ENCODE data around the gene YARS1.

YARS1 gene

DNA sequence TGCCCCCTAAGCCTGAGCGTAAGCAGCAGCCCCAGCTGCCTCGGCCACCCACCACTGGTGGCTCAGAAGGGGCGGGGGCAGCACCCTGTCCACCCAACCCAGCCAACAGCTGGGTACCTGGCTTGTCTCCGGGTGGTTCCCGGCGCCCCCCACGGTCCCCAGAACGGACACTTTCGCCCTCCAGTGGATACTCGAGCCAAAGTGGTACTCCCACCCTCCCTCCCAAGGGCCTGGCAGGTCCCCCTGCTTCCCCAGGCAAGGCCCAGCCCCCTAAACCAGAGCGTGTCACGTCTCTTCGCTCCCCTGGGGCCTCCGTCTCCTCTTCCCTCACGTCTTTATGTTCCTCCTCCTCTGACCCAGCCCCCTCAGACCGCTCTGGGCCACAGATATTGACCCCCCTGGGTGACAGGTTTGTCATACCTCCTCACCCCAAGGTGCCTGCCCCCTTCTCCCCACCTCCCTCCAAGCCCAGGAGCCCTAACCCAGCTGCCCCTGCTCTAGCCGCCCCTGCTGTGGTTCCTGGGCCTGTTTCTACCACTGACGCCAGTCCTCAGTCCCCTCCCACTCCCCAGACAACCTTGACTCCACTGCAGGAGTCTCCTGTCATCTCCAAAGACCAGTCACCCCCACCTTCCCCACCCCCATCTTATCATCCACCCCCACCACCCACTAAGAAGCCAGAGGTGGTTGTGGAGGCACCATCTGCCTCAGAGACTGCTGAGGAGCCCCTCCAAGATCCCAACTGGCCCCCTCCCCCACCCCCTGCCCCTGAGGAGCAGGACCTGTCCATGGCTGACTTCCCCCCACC, 46.2 kb downstream of the YARS1 start:
- H3K36me3 ChIP-seq (ENCODE audit: insufficient read depth, insufficient read length, low read length) = peaks cover 81% of the 10 kb centered on the region
- peak overlapping the region; percentile 52 for H3K9ac ChIP-seq (ENCODE audit: insufficient read length, low read depth)
- DNase-seq (ENCODE audit: low read depth, low spot score) = no peak
- peaks cover 53% of the 10 kb centered on the region for H3K4me1 ChIP-seq (ENCODE audit: insufficient read depth, insufficient read length)
- no peaks in the 10 kb centered on the region for H3K27me3 ChIP-seq (ENCODE audit: insufficient read depth, insufficient read length)
- no peak for TF ChIP-seq YY1 (IDR thresholded peaks at IDR 0.05; ENCODE audit: insufficient read depth, insufficient read length)
- TF ChIP-seq ZNF274 (IDR thresholded peaks at IDR 0.05; ENCODE audit: low read depth, low read length) = no peak
- TF ChIP-seq SUZ12 (IDR thresholded peaks at IDR 0.05; ENCODE audit: extremely low read depth, insufficient read depth, insufficient read length) = no peak
- H3K9me3 ChIP-seq (ENCODE audit: insufficient read depth, low read length) = no peaks in the 10 kb centered on the region
- no peak overlapping the region for H3K4me3 ChIP-seq (ENCODE audit: insufficient read length, low read depth)

- H3K4me3 ChIP-seq (ENCODE audit: insufficient read length, low read depth) = no peak overlapping the region
- peak overlapping the region; percentile 52 for H3K9ac ChIP-seq (ENCODE audit: insufficient read length, low read depth)
- TF ChIP-seq SUZ12 (IDR thresholded peaks at IDR 0.05; ENCODE audit: extremely low read depth, insufficient read depth, insufficient read length) (no peak), ZNF274 (IDR thresholded peaks at IDR 0.05; ENCODE audit: low read depth, low read length) (no peak), YY1 (IDR thresholded peaks at IDR 0.05; ENCODE audit: insufficient read depth, insufficient read length) (no peak)
- H3K9me3 ChIP-seq (ENCODE audit: insufficient read depth, low read length) = no peaks in the 10 kb centered on the region
- peaks cover 74% of the 10 kb centered on the region for H3K36me3 ChIP-seq (ENCODE audit: insufficient read depth, insufficient read length, low read length)
- no peaks in the 10 kb centered on the region for H3K27me3 ChIP-seq (ENCODE audit: insufficient read depth, insufficient read length)
- peaks cover 57% of the 10 kb centered on the region for H3K4me1 ChIP-seq (ENCODE audit: insufficient read depth, insufficient read length)
- DNase-seq (ENCODE audit: low read depth, low spot score) = no peak
These were observed 46.9 kb downstream of the YARS1 start for GRCh38 chr1:32770221-32770731.

DNA sequence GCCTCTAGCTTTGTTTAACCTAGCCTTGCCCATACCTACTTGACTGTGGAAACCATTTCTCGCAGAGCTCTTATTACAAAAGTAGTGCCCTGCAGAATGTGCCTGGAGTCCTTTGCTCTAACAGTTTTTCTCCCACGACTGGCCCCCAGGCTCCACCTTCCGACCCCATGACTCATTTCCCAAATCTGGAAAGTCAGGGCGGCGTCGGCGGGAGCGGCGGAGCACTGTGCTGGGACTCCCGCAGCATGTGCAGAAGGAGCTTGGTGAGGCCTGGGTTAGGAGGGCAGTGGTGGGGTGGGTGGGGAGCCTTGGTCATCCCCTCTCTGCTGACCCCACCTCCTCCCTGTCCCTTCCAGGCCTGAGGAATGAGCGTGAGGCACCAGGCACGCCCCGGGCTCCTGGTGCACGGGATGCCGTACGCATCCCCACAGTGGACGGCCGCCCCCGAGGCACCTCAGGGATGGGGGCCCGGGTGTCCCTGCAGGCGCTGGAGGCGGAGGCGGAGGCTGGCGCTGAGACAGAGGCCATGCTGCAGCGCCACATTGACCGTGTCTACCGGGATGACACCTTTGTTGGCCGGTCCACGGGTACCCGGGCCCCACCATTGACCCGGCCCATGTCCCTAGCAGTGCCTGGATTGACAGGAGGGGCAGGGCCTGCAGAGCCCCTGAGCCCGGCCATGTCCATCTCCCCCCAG, 47.5 kb downstream of the YARS1 start:
- Histone ChIP-seq H3K9ac (ENCODE audit: insufficient read length, low read depth) (peak overlapping the region; percentile 52), H3K36me3 (ENCODE audit: insufficient read depth, insufficient read length, low read length) (peaks cover 68% of the 10 kb centered on the region), H3K4me1 (ENCODE audit: insufficient read depth, insufficient read length) (peaks cover 57% of the 10 kb centered on the region), H3K27me3 (ENCODE audit: insufficient read depth, insufficient read length) (no peaks in the 10 kb centered on the region), H3K9me3 (ENCODE audit: insufficient read depth, low read length) (no peaks in the 10 kb centered on the region), H3K4me3 (ENCODE audit: insufficient read length, low read depth) (no peak overlapping the region)
- DNase-seq (ENCODE audit: low read depth, low spot score) = no peak
- no peak for TF ChIP-seq ZNF274 (IDR thresholded peaks at IDR 0.05; ENCODE audit: low read depth, low read length)
- no peak for TF ChIP-seq SUZ12 (IDR thresholded peaks at IDR 0.05; ENCODE audit: extremely low read depth, insufficient read depth, insufficient read length)
- no peak for TF ChIP-seq YY1 (IDR thresholded peaks at IDR 0.05; ENCODE audit: insufficient read depth, insufficient read length)

- TF ChIP-seq SUZ12 (IDR thresholded peaks at IDR 0.05; ENCODE audit: extremely low read depth, insufficient read depth, insufficient read length) = no peak
- no peak for TF ChIP-seq ZNF274 (IDR thresholded peaks at IDR 0.05; ENCODE audit: low read depth, low read length)
- H3K9me3 ChIP-seq (ENCODE audit: insufficient read depth, low read length) = no peaks in the 10 kb centered on the region
- H3K36me3 ChIP-seq (ENCODE audit: insufficient read depth, insufficient read length, low read length) = peaks cover 60% of the 10 kb centered on the region
- no peak for DNase-seq (ENCODE audit: low read depth, low spot score)
- H3K9ac ChIP-seq (ENCODE audit: insufficient read length, low read depth) = peak overlapping the region; percentile 79
- no peaks in the 10 kb centered on the region for H3K27me3 ChIP-seq (ENCODE audit: insufficient read depth, insufficient read length)
- H3K4me3 ChIP-seq (ENCODE audit: insufficient read length, low read depth) = no peak overlapping the region
- H3K4me1 ChIP-seq (ENCODE audit: insufficient read depth, insufficient read length) = peaks cover 53% of the 10 kb centered on the region
These were observed 48.9 kb downstream of the YARS1 start for GRCh38 chr1:32768110-32768850.

GRCh38 chr1:32767641-32768040, 49.5 kb downstream of the YARS1 start:
- Histone ChIP-seq H3K9ac (ENCODE audit: insufficient read length, low read depth) (peak overlapping the region; percentile 79), H3K36me3 (ENCODE audit: insufficient read depth, insufficient read length, low read length) (peaks cover 56% of the 10 kb centered on the region), H3K27me3 (ENCODE audit: insufficient read depth, insufficient read length) (no peaks in the 10 kb centered on the region), H3K4me1 (ENCODE audit: insufficient read depth, insufficient read length) (peaks cover 49% of the 10 kb centered on the region), H3K9me3 (ENCODE audit: insufficient read depth, low read length) (no peaks in the 10 kb centered on the region), H3K4me3 (ENCODE audit: insufficient read length, low read depth) (no peak overlapping the region)
- DNase-seq (ENCODE audit: low read depth, low spot score) = no peak
- TF ChIP-seq YY1 (IDR thresholded peaks at IDR 0.05; ENCODE audit: insufficient read depth, insufficient read length) (no peak), ZNF274 (IDR thresholded peaks at IDR 0.05; ENCODE audit: low read depth, low read length) (no peak), SUZ12 (IDR thresholded peaks at IDR 0.05; ENCODE audit: extremely low read depth, insufficient read depth, insufficient read length) (no peak)

- peaks cover 51% of the 10 kb centered on the region for H3K36me3 ChIP-seq (ENCODE audit: insufficient read depth, insufficient read length, low read length)
- DNase-seq (ENCODE audit: low read depth, low spot score) = no peak
- no peaks in the 10 kb centered on the region for H3K9me3 ChIP-seq (ENCODE audit: insufficient read depth, low read length)
- peaks cover 46% of the 10 kb centered on the region for H3K4me1 ChIP-seq (ENCODE audit: insufficient read depth, insufficient read length)
- H3K27me3 ChIP-seq (ENCODE audit: insufficient read depth, insufficient read length) = no peaks in the 10 kb centered on the region
- TF ChIP-seq SUZ12 (IDR thresholded peaks at IDR 0.05; ENCODE audit: extremely low read depth, insufficient read depth, insufficient read length) (no peak), YY1 (IDR thresholded peaks at IDR 0.05; ENCODE audit: insufficient read depth, insufficient read length) (no peak), ZNF274 (IDR thresholded peaks at IDR 0.05; ENCODE audit: low read depth, low read length) (no peak)
- H3K4me3 ChIP-seq (ENCODE audit: insufficient read length, low read depth) = peak overlapping the region; percentile 47
- H3K9ac ChIP-seq (ENCODE audit: insufficient read length, low read depth) = peak overlapping the region; percentile 79
These were observed 50.0 kb downstream of the YARS1 start for GRCh38 chr1:32767156-32767555.
